Right lobe of liver (tissue), 4 donors: ENCODE data around the gene MOCOS.

ENCODE experiments used
- CTCF ChIP-seq, 4 donors: fragments of 200-600 bp in 3 of 4; fragments of 450-650 bp in 1 of 4; IDR thresholded peaks; one replicate each; pipeline versions ENCODE4 v1.5.1 to v1.8.0; 2016 to 2022; ENCODE audit warnings: antibody characterized with exemption in 4 of 4, mild to moderate bottlenecking in 2 of 4
- POLR2A ChIP-seq: fragments of 450-650 bp; IDR thresholded peaks from one replicate; pipeline ENCODE4 v1.6.1; 2017; ENCODE audit warnings: antibody characterized with exemption, mild to moderate bottlenecking
- donor health status: DM: no; HTN: no; CAD: no.
- donor health status: DM: no; HTN: no; CAD: no.
- donor health status: DM: no; HTN: yes; CAD: no.

GRCh38 chr18:36217348-36217747 is 30.1 kb downstream of the MOCOS start:
- TF ChIP-seq POLR2A (no peak), CTCF (IDR thresholded peaks at IDR 0.05) (no peak)
